ENCODE results near the gene PLEKHH2.
"Not testable (repeated sequence)": the region's sequence is repeated elsewhere in the genome, so short reads cannot be mapped to it uniquely, and the experiment has no call there.

The PLEKHH2 gene

GRCh38 chr2:43642363-43642762 lies 5.3 kb downstream of the PLEKHH2 start:
- no peak for DNase-seq

- DNase-seq: no peak
Observed at GRCh38 chr2:43643680-43644079, 6.6 kb downstream of the PLEKHH2 start.

GRCh38 chr2:43648994-43649701 lies 12.1 kb downstream of the PLEKHH2 start:
- no peak for DNase-seq

- DNase-seq: no peak
Observed at GRCh38 chr2:43653506-43653905, 16.4 kb downstream of the PLEKHH2 start.

GRCh38 chr2:43657241-43657640 lies 20.2 kb downstream of the PLEKHH2 start:
- no peak for DNase-seq

- DNase-seq: no peak
Observed at GRCh38 chr2:43675646-43676321, 38.7 kb downstream of the PLEKHH2 start.

- DNase-seq: no peak
Observed at GRCh38 chr2:43676322-43677050, 39.4 kb downstream of the PLEKHH2 start, which contains the start of gene C1GALT1C1L. TSS of gene C1GALT1C1L (minus strand) at chr2:43676429. CDS start at chr2:43676322, 107 bp downstream.

GRCh38 chr2:43677783-43678182 lies 40.7 kb downstream of the PLEKHH2 start:
- DNase-seq: not testable (repeated sequence)

- DNase-seq: no peak
Observed at GRCh38 chr2:43685357-43685756, 48.3 kb downstream of the PLEKHH2 start.

- DNase-seq: no peak
Observed at GRCh38 chr2:43689999-43690398, 52.9 kb downstream of the PLEKHH2 start.

- no peak for DNase-seq
Observed at GRCh38 chr2:43692428-43692994, 55.5 kb downstream of the PLEKHH2 start.

- not testable (repeated sequence) for DNase-seq
Observed at GRCh38 chr2:43698140-43698539, 61.1 kb downstream of the PLEKHH2 start.

GRCh38 chr2:43699761-43700160 lies 62.7 kb downstream of the PLEKHH2 start:
- no peak for DNase-seq

- no peak for DNase-seq
Observed at GRCh38 chr2:43701111-43701510, 64.1 kb downstream of the PLEKHH2 start.

- DNase-seq: peak; percentile 6
Observed at GRCh38 chr2:43707255-43708015, 70.4 kb downstream of the PLEKHH2 start.

GRCh38 chr2:43708178-43708577 lies 71.1 kb downstream of the PLEKHH2 start:
- DNase-seq: no peak

- no peak for DNase-seq
Observed at GRCh38 chr2:43708891-43709290, 71.8 kb downstream of the PLEKHH2 start.

GRCh38 chr2:43710866-43711265 lies 73.8 kb downstream of the PLEKHH2 start:
- no peak for DNase-seq

- DNase-seq: no peak
Observed at GRCh38 chr2:43714164-43714563, 77.1 kb downstream of the PLEKHH2 start.

- DNase-seq: no peak
Observed at GRCh38 chr2:43715300-43716098, 78.4 kb downstream of the PLEKHH2 start.

- DNase-seq: no peak
Observed at GRCh38 chr2:43717322-43717721, 80.3 kb downstream of the PLEKHH2 start.

Data from amniotic stem cell (primary cell).